ENCODE results near the gene MVB12B. TPM values are rescaled to one million over a fixed set of nuclear protein-coding genes. Genes with fewer than 3 reads are reported as not detected.

MVB12B gene
- total and polyA plus RNA-seq, 2 of the 13 experiments (the other 11 are each of a cell fraction or from before 2014, with no cell fraction given), result 12.1 to 30.1 TPM

DNA sequence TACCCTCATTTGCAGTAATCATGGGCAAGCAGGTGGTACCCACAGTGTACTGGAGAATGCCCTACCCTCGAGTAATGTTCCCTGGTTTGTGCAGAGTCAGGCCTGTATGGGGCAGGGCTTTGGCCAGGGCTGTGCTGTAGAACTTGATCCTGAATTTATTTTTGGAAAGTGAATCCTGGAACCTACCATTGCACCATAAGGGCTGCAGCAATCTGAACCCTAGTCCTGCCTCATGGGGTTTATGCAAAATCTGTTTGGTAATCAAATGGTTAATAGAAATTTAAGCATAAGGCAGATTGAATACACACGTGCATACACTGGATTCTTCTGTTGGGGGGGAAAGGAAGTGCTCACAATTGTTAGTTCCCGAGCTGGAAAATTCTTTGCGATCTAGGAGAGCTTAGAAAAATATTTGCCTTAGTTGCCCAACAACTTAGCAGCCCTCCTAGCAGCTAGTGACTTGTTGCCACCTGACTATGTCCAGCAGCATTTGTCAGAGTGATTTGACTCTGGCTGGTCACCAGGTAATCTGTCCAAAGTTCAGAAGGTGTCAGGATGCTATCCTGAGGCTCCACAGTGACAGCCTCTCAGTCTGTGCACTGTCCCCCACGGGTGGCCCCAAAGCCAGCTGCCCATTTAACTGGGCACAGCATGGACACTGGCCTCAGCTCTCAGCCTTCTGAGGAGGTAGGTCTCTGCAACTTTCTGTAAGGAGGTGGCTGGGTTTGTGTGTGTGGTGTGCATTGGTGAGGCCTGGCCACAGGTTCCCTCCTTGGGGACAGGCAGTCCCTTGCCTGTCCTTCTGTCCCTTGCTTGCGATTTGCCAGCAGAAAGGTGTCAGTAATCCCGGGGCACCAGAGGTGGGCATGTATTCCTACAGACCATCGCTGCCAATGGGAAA lies 8.3 kb downstream of the MVB12B start (continued):
- peak; percentile 75 for TF ChIP-seq ZNF574 (CRISPR knock-in tag; IDR thresholded peaks at IDR 0.05)
- peak; percentile 73 for TF ChIP-seq PPARG (CRISPR knock-in tag; conservative IDR thresholded peaks at IDR 0.05)
- no peak; the same call in 1 of the 2 replicates for TF ChIP-seq NFYB (CRISPR knock-in tag; IDR thresholded peaks at IDR 0.05)
- TF ChIP-seq ZNF468 (CRISPR knock-in tag; IDR thresholded peaks at IDR 0.05), result no peak
- TF ChIP-seq ZFY (CRISPR knock-in tag; IDR thresholded peaks at IDR 0.05), result peak; percentile 28
- 0 out of 2 replicates have a peak, but pooled peaks have one; percentile 30 for TF ChIP-seq JUN (CRISPR knock-in tag; IDR thresholded peaks at IDR 0.05)
- peak; percentile 38; the same call in 1 of the 2 replicates for TF ChIP-seq NR2F6 (IDR thresholded peaks at IDR 0.05)
- peak; percentile 78 for TF ChIP-seq NR2F6 (CRISPR knock-in tag; IDR thresholded peaks at IDR 0.05)
- TF ChIP-seq ZNF569 (CRISPR knock-in tag; IDR thresholded peaks at IDR 0.05; ENCODE audit: borderline replicate concordance), result no peak
- TF ChIP-seq ZNF556 (CRISPR knock-in tag; IDR thresholded peaks at IDR 0.05; ENCODE audit: borderline replicate concordance), result peak; percentile 64; the same call in 1 of the 2 replicates
- TF ChIP-seq MIXL1 (CRISPR knock-in tag; IDR thresholded peaks at IDR 0.05), result peak; percentile 83; the same call in 1 of the 2 replicates
- peak; percentile 63; the same call in 1 of the 2 replicates for TF ChIP-seq KMT2A (CRISPR knock-in tag; IDR thresholded peaks at IDR 0.05)
- no peak for TF ChIP-seq NKX3-1 (CRISPR knock-in tag; IDR thresholded peaks at IDR 0.05)
- no peak for TF ChIP-seq MTF1 (CRISPR knock-in tag; IDR thresholded peaks at IDR 0.05)
- TF ChIP-seq, protein P1, sequence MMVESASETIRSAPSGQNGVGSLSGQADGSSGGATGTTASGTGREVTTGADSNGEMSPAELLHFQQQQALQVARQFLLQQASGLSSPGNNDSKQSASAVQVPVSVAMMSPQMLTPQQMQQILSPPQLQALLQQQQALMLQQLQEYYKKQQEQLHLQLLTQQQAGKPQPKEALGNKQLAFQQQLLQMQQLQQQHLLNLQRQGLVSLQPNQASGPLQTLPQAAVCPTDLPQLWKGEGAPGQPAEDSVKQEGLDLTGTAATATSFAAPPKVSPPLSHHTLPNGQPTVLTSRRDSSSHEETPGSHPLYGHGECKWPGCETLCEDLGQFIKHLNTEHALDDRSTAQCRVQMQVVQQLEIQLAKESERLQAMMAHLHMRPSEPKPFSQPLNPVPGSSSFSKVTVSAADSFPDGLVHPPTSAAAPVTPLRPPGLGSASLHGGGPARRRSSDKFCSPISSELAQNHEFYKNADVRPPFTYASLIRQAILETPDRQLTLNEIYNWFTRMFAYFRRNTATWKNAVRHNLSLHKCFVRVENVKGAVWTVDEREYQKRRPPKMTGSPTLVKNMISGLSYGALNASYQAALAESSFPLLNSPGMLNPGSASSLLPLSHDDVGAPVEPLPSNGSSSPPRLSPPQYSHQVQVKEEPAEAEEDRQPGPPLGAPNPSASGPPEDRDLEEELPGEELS (CRISPR knock-in tag; IDR thresholded peaks at IDR 0.05), result peak; percentile 91
- no peak for TF ChIP-seq MBD4 (IDR thresholded peaks at IDR 0.05; ENCODE audit: borderline replicate concordance, low read length)
- TF ChIP-seq, protein P2, sequence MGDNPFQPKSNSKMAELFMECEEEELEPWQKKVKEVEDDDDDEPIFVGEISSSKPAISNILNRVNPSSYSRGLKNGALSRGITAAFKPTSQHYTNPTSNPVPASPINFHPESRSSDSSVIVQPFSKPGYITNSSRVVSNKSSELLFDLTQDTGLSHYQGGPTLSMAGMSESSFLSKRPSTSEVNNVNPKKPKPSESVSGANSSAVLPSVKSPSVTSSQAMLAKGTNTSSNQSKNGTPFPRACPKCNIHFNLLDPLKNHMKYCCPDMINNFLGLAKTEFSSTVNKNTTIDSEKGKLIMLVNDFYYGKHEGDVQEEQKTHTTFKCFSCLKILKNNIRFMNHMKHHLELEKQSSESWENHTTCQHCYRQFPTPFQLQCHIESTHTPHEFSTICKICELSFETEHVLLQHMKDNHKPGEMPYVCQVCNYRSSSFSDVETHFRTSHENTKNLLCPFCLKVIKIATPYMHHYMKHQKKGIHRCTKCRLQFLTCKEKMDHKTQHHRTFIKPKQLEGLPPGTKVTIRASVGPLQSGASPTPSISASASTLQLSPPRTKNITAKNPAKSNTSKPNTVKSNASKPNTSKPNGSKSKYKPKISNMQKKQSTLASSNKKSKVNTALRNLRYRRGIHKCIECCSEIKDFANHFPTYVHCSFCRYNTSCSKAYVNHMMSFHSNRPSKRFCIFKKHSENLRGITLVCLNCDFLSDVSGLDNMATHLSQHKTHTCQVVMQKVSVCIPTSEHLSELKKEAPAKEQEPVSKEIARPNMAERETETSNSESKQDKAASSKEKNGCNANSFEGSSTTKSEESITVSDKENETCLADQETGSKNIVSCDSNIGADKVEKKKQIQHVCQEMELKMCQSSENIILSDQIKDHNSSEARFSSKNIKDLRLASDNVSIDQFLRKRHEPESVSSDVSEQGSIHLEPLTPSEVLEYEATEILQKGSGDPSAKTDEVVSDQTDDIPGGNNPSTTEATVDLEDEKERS (CRISPR knock-in tag; IDR thresholded peaks at IDR 0.05), result no peak; the same call in 1 of the 2 replicates
- no peak for TF ChIP-seq SETDB1 (CRISPR knock-in tag; IDR thresholded peaks at IDR 0.05; ENCODE audit: borderline replicate concordance)
- no peak for TF ChIP-seq ESRRA (CRISPR knock-in tag; IDR thresholded peaks at IDR 0.05; ENCODE audit: low read depth)
- TF ChIP-seq SIN3B (IDR thresholded peaks at IDR 0.05; ENCODE audit: low read length), result no peak
- TF ChIP-seq BRD4 (CRISPR knock-in tag; IDR thresholded peaks at IDR 0.05), result no peak
- no peak for TF ChIP-seq ZNF383 (CRISPR knock-in tag; IDR thresholded peaks at IDR 0.05; ENCODE audit: borderline replicate concordance)
- peak; percentile 47; the same call in 1 of the 2 replicates for TF ChIP-seq TARDBP (CRISPR knock-in tag; IDR thresholded peaks at IDR 0.05)
- TF ChIP-seq MED1 (CRISPR knock-in tag; IDR thresholded peaks at IDR 0.05), result peak; percentile 87
